GM12873 (cell line): ENCODE data around the gene LUC7L.

Source experiments
- CTCF ChIP-seq: IDR thresholded peaks from 2 replicates; pipeline ENCODE4 v1.5.1; 2012; ENCODE audit warnings: low read depth, mild to moderate bottlenecking, moderate library complexity, low read length, control low read depth; ENCODE audit not compliant: insufficient read depth; ENCODE audit errors: missing control alignments

The LUC7L gene

DNA sequence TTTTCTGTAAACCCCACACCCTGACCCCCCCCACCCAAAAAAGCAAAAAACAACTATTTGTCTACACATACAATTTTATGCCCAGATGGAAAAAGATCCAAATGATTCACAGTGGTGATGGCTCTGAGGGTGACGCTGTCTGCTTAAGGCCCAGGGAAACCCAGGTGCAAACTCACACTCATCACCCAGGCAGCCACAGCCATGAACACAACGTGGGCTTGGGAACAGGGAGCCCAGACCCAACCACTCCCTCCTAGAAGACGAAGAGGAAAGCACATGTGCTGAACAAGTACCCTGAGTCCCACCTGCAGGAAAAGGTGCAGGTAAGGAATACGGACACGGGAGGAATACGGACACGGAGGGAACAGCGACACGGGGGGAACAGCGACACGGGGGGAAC, 43.6 kb downstream of the LUC7L start:
- TF ChIP-seq CTCF: no peak

- TF ChIP-seq CTCF: no peak
Measured at GRCh38 chr16:185213-185612, 44.0 kb downstream of the LUC7L start.

- TF ChIP-seq CTCF: no peak
Measured at GRCh38 chr16:183005-183404, 46.2 kb downstream of the LUC7L start.

- peak; percentile 92 for TF ChIP-seq CTCF
Measured at GRCh38 chr16:181565-182021, 47.7 kb downstream of the LUC7L start.

DNA sequence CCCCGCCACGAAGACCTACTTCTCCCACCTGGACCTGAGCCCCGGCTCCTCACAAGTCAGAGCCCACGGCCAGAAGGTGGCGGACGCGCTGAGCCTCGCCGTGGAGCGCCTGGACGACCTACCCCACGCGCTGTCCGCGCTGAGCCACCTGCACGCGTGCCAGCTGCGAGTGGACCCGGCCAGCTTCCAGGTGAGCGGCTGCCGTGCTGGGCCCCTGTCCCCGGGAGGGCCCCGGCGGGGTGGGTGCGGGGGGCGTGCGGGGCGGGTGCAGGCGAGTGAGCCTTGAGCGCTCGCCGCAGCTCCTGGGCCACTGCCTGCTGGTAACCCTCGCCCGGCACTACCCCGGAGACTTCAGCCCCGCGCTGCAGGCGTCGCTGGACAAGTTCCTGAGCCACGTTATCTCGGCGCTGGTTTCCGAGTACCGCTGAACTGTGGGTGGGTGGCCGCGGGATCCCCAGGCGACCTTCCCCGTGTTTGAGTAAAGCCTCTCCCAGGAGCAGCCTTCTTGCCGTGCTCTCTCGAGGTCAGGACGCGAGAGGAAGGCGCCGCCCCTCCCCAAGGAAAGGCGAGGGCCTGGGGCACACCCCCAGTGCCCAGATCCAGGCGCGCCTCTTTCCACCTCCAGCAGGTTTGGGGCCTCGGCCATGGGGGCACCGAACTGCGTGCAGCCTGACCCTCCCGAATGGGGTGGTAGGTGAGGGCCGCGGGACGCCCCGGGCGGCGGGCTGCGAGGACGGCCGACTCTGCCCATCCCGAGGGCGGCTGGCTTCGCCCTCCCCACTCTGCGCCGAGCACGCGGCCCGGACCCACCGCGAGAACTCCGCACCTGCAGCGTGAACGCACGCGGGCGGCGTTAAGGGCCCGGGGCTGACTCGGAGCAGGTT, 48.3 kb downstream of the LUC7L start:
- TF ChIP-seq CTCF: no peak

DNA sequence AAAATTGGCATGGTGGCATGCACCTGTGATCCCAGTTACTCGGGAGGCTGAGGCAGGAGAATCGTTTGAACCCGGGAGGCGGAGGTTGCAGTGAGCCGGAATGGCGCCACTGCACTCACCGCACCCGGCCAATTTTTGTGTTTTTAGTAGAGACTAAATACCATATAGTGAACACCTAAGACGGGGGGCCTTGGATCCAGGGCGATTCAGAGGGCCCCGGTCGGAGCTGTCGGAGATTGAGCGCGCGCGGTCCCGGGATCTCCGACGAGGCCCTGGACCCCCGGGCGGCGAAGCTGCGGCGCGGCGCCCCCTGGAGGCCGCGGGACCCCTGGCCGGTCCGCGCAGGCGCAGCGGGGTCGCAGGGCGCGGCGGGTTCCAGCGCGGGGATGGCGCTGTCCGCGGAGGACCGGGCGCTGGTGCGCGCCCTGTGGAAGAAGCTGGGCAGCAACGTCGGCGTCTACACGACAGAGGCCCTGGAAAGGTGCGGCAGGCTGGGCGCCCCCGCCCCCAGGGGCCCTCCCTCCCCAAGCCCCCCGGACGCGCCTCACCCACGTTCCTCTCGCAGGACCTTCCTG, 49.1 kb downstream of the LUC7L start, which contains the start of gene HBQ1:
HBQ1 (plus strand) TSS at position 359 of the 575 bp plus-strand sequence; CDS start at position 387, 28 bp downstream.
- peak; percentile 23 for TF ChIP-seq CTCF
